ENCODE measurements around the gene KRTAP10-4. TPM values are rescaled to one million over a fixed set of nuclear protein-coding genes. Genes with fewer than 3 reads are reported as not detected.
"Not testable (repeated sequence)": the region's sequence is repeated elsewhere in the genome, so short reads cannot be mapped to it uniquely, and the experiment has no call there.

The KRTAP10-4 gene
- total RNA-seq, 1 donor from 2014 or later = not detected

DNA sequence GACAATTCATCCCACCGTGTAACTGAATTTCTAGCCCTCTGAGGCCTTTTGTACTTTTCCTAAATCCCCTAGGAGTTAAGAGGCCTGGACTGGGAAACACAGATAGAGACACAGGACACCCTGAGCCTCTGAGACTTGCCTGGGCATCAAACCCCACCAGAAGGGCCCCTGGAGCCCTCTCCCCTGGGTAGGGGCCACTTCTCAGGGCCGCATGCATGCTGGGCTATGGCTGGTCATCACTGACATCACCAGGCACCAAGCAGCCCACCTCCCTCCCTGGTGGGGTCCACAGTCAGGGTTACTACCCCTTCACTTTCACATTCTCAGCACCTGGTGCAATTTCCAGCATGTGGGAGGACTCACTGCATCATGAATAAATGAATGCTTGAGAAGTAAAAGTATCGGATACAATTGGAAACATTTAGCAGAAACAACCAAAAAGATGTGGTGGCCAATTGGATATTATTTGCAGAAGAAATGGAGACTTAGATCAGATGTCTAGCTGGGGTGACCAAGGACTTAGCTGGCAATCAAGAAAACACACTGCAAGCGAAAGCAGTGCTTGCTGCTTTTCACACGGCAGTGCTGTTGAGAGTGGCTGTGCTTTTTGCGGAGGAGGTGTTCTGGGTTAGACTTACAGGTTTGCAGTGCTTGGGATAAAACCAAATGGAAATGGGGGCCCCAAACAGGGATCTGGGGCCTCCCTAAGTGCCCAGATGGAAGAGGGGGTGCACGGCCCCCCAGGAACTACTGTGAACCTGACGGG, 25.9 kb downstream of the KRTAP10-4 start:
- no peak for FAIRE-seq
- H2AFZ ChIP-seq (ENCODE audit: low read depth, low read length) = no peak overlapping the region

DNA sequence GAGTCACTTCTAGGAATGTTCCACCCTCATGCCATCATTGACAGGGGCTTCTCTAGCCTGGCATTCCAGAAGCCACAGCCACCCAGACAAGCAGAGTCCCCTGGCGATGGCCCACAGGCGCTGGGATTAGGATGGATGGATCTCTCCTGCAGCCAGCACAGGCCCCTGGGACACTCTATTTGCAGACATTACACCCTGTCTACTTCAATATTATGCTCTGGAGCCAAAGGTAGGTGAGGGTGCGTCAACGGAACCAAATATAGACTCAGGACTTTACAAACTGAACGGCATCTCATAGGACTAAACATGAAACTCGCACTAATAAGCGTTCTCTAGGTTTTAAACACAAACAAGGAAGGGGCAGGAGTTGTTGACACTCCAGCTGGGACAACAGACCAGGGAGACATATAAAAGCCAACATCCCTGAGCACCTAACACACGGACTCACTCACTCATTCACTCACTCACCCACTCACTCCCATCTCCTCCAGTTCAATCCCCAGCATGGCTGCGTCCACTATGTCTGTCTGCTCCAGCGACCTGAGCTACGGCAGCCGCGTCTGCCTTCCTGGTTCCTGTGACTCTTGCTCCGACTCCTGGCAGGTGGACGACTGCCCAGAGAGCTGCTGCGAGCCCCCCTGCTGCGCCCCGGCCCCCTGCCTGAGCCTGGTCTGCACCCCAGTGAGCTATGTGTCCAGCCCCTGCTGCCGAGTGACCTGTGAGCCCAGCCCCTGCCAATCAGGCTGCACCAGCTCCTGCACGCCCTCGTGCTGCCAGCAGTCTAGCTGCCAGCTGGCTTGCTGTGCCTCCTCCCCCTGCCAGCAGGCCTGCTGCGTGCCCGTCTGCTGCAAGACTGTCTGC, 26.8 kb downstream of the KRTAP10-4 start, which contains the start of gene KRTAP10-7:
Gene KRTAP10-7, plus strand, starts transcription at position 480 of the 861 bp plus-strand sequence. Its CDS starts 25 bp downstream, at position 505.
- H3K4me1 Mint-ChIP-seq (ENCODE audit: low read depth, unreplicated experiment); H3K27ac ChIP-seq (ENCODE audit: low read depth, low read length); H3K4me3 Mint-ChIP-seq (ENCODE audit: unreplicated experiment); H3K36me3 Mint-ChIP-seq (ENCODE audit: low read depth, unreplicated experiment); H3K9ac ChIP-seq (ENCODE audit: low read length); H4K20me1 ChIP-seq (ENCODE audit: insufficient read depth, low read length); H3K27ac Mint-ChIP-seq (ENCODE audit: unreplicated experiment); H3K36me3 ChIP-seq (ENCODE audit: insufficient read depth, low read length); H2AFZ ChIP-seq (ENCODE audit: low read depth, low read length); H3K27me3 ChIP-seq (ENCODE audit: insufficient read depth, low read length); H3K4me3 ChIP-seq (ENCODE audit: insufficient read depth, low read depth, low read length); H3K4me1 ChIP-seq (ENCODE audit: insufficient read depth, low read length); FAIRE-seq; H3K4me2 ChIP-seq (ENCODE audit: low read length); H3K9me3 ChIP-seq (ENCODE audit: insufficient read depth, low read depth, low read length); H3K79me2 ChIP-seq (ENCODE audit: insufficient read depth, low read length); DNase-seq (ENCODE audit: low read depth): not testable (repeated sequence)
- Mint-ChIP-seq H3K9me3 (ENCODE audit: unreplicated experiment) (peaks cover 20% of the 10 kb centered on the region), H3K27me3 (ENCODE audit: low read depth, unreplicated experiment) (peaks cover 33% of the 10 kb centered on the region)

More for the DNA sequence above, 25.9 kb downstream of the KRTAP10-4 start:
- Histone ChIP-seq H3K27me3 (ENCODE audit: insufficient read depth, low read length) (no peaks in the 10 kb centered on the region), H3K4me2 (ENCODE audit: low read length) (no peak overlapping the region), H3K9ac (ENCODE audit: low read length) (no peak overlapping the region), H3K4me1 (ENCODE audit: insufficient read depth, low read length) (no peaks in the 10 kb centered on the region), H3K36me3 (ENCODE audit: insufficient read depth, low read length) (no peaks in the 10 kb centered on the region), H3K79me2 (ENCODE audit: insufficient read depth, low read length) (no peaks in the 10 kb centered on the region), H3K4me3 (ENCODE audit: insufficient read depth, low read depth, low read length) (no peak overlapping the region), H4K20me1 (ENCODE audit: insufficient read depth, low read length) (no peaks in the 10 kb centered on the region), H3K27ac (ENCODE audit: low read depth, low read length) (no peak overlapping the region), H3K9me3 (ENCODE audit: insufficient read depth, low read depth, low read length) (peaks cover 9% of the 10 kb centered on the region)
- peaks cover 16% of the 10 kb centered on the region for H3K9me3 Mint-ChIP-seq (ENCODE audit: unreplicated experiment)
- no peak for DNase-seq (ENCODE audit: low read depth)
- no peak overlapping the region for H3K27ac Mint-ChIP-seq (ENCODE audit: unreplicated experiment)
- H3K4me3 Mint-ChIP-seq (ENCODE audit: unreplicated experiment) = no peak overlapping the region
- H3K4me1 Mint-ChIP-seq (ENCODE audit: low read depth, unreplicated experiment) = no peaks in the 10 kb centered on the region
- TF ChIP-seq, protein P1, sequence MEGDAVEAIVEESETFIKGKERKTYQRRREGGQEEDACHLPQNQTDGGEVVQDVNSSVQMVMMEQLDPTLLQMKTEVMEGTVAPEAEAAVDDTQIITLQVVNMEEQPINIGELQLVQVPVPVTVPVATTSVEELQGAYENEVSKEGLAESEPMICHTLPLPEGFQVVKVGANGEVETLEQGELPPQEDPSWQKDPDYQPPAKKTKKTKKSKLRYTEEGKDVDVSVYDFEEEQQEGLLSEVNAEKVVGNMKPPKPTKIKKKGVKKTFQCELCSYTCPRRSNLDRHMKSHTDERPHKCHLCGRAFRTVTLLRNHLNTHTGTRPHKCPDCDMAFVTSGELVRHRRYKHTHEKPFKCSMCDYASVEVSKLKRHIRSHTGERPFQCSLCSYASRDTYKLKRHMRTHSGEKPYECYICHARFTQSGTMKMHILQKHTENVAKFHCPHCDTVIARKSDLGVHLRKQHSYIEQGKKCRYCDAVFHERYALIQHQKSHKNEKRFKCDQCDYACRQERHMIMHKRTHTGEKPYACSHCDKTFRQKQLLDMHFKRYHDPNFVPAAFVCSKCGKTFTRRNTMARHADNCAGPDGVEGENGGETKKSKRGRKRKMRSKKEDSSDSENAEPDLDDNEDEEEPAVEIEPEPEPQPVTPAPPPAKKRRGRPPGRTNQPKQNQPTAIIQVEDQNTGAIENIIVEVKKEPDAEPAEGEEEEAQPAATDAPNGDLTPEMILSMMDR (IDR thresholded peaks at IDR 0.05; ENCODE audit: insufficient read depth, low read depth, low read length) = no peak
- no peak for TF ChIP-seq EZH2 (IDR thresholded peaks at IDR 0.05; ENCODE audit: insufficient read depth, low read length)
- peaks cover 31% of the 10 kb centered on the region for H3K27me3 Mint-ChIP-seq (ENCODE audit: low read depth, unreplicated experiment)
- peaks cover 3% of the 10 kb centered on the region for H3K36me3 Mint-ChIP-seq (ENCODE audit: low read depth, unreplicated experiment)

DNA sequence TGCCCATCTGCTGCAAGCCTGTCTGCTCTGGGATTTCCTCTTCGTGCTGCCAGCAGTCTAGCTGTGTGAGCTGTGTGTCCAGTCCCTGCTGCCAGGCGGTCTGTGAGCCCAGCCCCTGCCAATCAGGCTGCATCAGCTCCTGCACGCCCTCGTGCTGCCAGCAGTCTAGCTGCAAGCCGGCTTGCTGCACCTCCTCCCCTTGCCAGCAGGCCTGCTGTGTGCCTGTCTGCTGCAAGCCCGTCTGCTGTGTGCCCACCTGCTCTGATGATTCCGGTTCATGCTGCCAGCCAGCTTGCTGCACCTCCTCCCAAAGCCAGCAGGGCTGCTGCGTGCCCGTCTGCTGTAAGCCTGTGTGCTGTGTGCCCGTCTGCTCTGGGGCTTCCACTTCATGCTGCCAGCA, 27.6 kb downstream of the KRTAP10-4 start:
- not testable (repeated sequence) for H3K4me3 ChIP-seq (ENCODE audit: insufficient read depth, low read depth, low read length); DNase-seq (ENCODE audit: low read depth); H3K4me1 ChIP-seq (ENCODE audit: insufficient read depth, low read length); H4K20me1 ChIP-seq (ENCODE audit: insufficient read depth, low read length); H3K27me3 ChIP-seq (ENCODE audit: insufficient read depth, low read length); H3K4me3 Mint-ChIP-seq (ENCODE audit: unreplicated experiment); H2AFZ ChIP-seq (ENCODE audit: low read depth, low read length); H3K4me2 ChIP-seq (ENCODE audit: low read length); H3K36me3 Mint-ChIP-seq (ENCODE audit: low read depth, unreplicated experiment); H3K4me1 Mint-ChIP-seq (ENCODE audit: low read depth, unreplicated experiment); H3K36me3 ChIP-seq (ENCODE audit: insufficient read depth, low read length); H3K27ac ChIP-seq (ENCODE audit: low read depth, low read length); H3K9ac ChIP-seq (ENCODE audit: low read length); H3K27ac Mint-ChIP-seq (ENCODE audit: unreplicated experiment); H3K9me3 ChIP-seq (ENCODE audit: insufficient read depth, low read depth, low read length); FAIRE-seq; H3K79me2 ChIP-seq (ENCODE audit: insufficient read depth, low read length)
- Mint-ChIP-seq H3K27me3 (ENCODE audit: low read depth, unreplicated experiment) (peaks cover 33% of the 10 kb centered on the region), H3K9me3 (ENCODE audit: unreplicated experiment) (peaks cover 20% of the 10 kb centered on the region)

All from astrocyte (in vitro differentiated cells and primary cell).